HFFc6 (cell line): ENCODE results near the gene EPHB1. TPM values are rescaled to one million over a fixed set of nuclear protein-coding genes. Genes with fewer than 3 reads are reported as not detected.

Experiments used
- DNase-seq: peaks from one replicate; pipeline ENCODE4 v3.0.0-alpha.2; 2018
- H3K27ac Mint-ChIP-seq: 2 replicates; pipeline ENCODE4 v1.8.0; 2020; ENCODE audit warnings: mild to moderate bottlenecking, mixed read lengths
- H3K27me3 Mint-ChIP-seq: 2 replicates; pipeline ENCODE4 v1.8.0; 2021; ENCODE audit warnings: mild to moderate bottlenecking, moderate library complexity, mixed read lengths; ENCODE audit not compliant: insufficient read depth
- H3K36me3 Mint-ChIP-seq: 2 replicates; pipeline ENCODE4 v1.8.0; 2021; ENCODE audit warnings: low read depth, mixed read lengths
- H3K4me1 Mint-ChIP-seq: 2 replicates; pipeline ENCODE4 v1.8.0; 2020; ENCODE audit warnings: low read depth, mixed read lengths
- H3K4me3 Mint-ChIP-seq: 2 replicates; pipeline ENCODE4 v1.8.0; 2020; ENCODE audit warnings: mild to moderate bottlenecking, moderate library complexity, mixed read lengths
- H3K9me3 Mint-ChIP-seq: 2 replicates; pipeline ENCODE4 v1.8.0; 2020; ENCODE audit warnings: mild to moderate bottlenecking, mixed read lengths
- total RNA-seq, 6 experiments: library from RNA; stranded (reverse); fragmentation: NEBNext Ultra II Directional; extraction: Animal tissue kit (Norgen Biotek cat#: 25700); gene quantifications; 2 replicates in 1 of 6; 3 replicates in 5 of 6; pipeline ENCODE4 v1.2.3, GENCODE V29; 2021
- TF ChIP-seq, protein P1 (sequence below): fragments of 200-600 bp; sonication (generic); IDR thresholded peaks from 2 replicates; pipeline ENCODE4 v1.5.0; 2021; ENCODE audit warnings: antibody characterized with exemption, mild to moderate bottlenecking

The EPHB1 gene
- total RNA-seq, 6 experiments from 2014 or later = 0.88 to 2.6 (median 1.0) TPM

DNA sequence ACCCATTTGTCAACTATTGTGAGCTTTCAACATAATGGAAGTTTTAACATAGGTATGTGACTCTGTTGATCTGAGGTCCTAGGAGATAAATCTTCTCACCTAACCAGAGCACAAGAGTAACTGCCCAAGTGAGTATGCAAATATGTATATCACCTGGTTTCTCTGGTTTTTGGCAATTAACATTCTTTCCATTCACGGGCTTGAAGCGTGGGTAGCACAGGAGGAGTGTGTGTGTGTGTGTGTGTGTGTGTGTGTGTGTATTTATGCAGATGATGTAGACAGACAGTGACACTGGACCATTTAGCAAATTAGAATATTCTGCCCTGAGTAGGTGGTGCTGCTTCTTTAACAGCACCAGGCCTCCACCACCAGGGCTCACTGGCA lies 15.0 kb downstream of the EPHB1 start:
- H3K27ac Mint-ChIP-seq = no peak overlapping the region
- TF ChIP-seq, protein P1, sequence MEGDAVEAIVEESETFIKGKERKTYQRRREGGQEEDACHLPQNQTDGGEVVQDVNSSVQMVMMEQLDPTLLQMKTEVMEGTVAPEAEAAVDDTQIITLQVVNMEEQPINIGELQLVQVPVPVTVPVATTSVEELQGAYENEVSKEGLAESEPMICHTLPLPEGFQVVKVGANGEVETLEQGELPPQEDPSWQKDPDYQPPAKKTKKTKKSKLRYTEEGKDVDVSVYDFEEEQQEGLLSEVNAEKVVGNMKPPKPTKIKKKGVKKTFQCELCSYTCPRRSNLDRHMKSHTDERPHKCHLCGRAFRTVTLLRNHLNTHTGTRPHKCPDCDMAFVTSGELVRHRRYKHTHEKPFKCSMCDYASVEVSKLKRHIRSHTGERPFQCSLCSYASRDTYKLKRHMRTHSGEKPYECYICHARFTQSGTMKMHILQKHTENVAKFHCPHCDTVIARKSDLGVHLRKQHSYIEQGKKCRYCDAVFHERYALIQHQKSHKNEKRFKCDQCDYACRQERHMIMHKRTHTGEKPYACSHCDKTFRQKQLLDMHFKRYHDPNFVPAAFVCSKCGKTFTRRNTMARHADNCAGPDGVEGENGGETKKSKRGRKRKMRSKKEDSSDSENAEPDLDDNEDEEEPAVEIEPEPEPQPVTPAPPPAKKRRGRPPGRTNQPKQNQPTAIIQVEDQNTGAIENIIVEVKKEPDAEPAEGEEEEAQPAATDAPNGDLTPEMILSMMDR = no peak
- H3K27me3 Mint-ChIP-seq = peaks cover 5% of the 10 kb centered on the region
- H3K4me1 Mint-ChIP-seq = no peaks in the 10 kb centered on the region
- no peak for DNase-seq
- no peaks in the 10 kb centered on the region for H3K36me3 Mint-ChIP-seq
- no peaks in the 10 kb centered on the region for H3K9me3 Mint-ChIP-seq
- H3K4me3 Mint-ChIP-seq = no peak overlapping the region

DNA sequence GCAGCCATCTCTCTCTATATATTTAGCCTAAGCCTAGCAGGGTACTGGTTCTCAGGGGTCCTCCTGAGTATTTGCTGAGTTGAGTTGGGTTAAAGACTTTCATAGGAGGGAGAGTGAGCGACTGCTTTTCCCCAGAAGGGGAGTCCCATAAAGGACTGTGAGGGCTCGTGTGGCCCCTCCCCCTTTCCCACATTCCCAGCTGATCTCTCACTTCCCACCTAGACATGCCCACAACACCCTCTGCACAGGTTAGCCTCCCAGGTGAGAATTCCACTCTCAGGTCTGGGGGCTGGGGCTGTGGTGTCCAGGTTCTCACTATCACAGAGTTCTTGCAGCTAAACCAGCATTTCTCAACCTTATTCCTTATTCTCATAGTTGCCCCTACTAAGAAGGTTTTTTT lies 15.8 kb downstream of the EPHB1 start:
- Mint-ChIP-seq H3K36me3 (no peaks in the 10 kb centered on the region), H3K27ac (no peak overlapping the region), H3K27me3 (peaks cover 3% of the 10 kb centered on the region), H3K9me3 (no peaks in the 10 kb centered on the region), H3K4me3 (no peak overlapping the region), H3K4me1 (no peaks in the 10 kb centered on the region)
- TF ChIP-seq, protein P1 = no peak
- no peak for DNase-seq

DNA sequence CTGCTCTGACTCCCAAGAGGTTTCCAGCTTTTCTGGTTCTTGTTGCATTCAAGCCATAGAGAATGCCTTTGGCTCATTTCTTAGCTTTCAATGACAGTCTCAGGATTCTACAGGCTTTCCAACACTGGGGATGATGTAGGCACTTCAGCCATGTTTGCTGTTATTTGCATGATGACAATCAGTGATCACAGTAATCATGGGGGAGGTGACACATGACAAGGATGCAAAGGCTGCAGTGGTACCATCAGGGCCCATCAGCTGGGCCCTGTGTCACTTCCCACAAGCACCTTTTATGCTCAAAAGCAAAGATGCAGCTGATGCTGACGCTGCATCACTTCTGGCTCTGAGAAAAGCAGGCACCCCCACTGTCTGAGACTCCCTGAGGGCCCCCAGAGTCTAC lies 18.6 kb downstream of the EPHB1 start:
- H3K27me3 Mint-ChIP-seq = no peaks in the 10 kb centered on the region; the same call in none of the 2 replicates
- H3K27ac Mint-ChIP-seq = no peak overlapping the region
- H3K4me1 Mint-ChIP-seq = no peaks in the 10 kb centered on the region
- H3K9me3 Mint-ChIP-seq = no peaks in the 10 kb centered on the region
- TF ChIP-seq, protein P1 = no peak
- DNase-seq = no peak
- no peaks in the 10 kb centered on the region for H3K36me3 Mint-ChIP-seq
- no peak overlapping the region for H3K4me3 Mint-ChIP-seq

DNA sequence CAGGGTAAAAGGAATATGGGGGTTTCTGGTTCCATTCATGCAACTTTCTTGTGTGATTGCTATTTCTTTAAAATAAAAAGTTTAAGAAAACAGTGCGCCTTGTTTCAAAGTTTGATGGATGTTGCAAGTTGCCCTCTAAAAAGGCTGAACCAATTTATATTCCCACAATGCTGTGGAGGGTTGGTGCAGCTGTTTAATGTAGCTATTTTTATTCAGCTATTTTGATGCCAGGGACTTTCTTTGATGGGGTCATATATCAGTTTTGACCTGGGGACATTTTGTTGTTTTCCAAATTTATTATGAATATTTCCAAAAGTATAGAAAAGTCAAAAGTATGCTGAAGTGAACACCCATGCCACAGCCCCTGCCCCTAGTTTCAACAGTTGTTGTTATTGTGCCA lies 20.5 kb downstream of the EPHB1 start:
- H3K9me3 Mint-ChIP-seq = no peaks in the 10 kb centered on the region
- H3K36me3 Mint-ChIP-seq = no peaks in the 10 kb centered on the region
- no peaks in the 10 kb centered on the region for H3K4me1 Mint-ChIP-seq
- no peak overlapping the region for H3K27ac Mint-ChIP-seq
- H3K4me3 Mint-ChIP-seq = no peak overlapping the region
- no peaks in the 10 kb centered on the region; the same call in none of the 2 replicates for H3K27me3 Mint-ChIP-seq
- TF ChIP-seq, protein P1 = no peak
- no peak for DNase-seq

DNA sequence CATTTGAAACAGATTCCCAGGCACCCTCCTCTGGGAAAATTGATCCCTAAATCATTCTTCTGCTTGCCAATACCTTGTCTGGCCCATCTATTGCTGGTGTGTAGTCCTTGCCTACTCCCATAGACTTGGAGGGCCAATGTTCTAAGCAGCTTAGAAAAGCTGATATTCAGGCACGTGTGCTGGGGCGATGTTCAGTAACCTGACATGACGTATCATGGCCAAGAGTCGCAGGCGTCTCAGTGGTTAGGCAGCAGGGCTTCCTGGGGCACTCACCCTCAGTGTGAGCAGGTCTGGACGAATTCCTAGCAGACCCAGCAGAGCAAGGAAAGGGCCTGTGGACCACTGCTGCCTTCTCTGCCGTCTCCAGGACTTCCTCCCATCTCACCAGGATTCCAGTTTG lies 21.6 kb downstream of the EPHB1 start:
- no peaks in the 10 kb centered on the region for H3K9me3 Mint-ChIP-seq
- H3K27me3 Mint-ChIP-seq = no peaks in the 10 kb centered on the region; the same call in none of the 2 replicates
- no peak overlapping the region for H3K27ac Mint-ChIP-seq
- TF ChIP-seq, protein P1 = no peak
- H3K4me3 Mint-ChIP-seq = no peak overlapping the region
- no peaks in the 10 kb centered on the region for H3K4me1 Mint-ChIP-seq
- H3K36me3 Mint-ChIP-seq = no peaks in the 10 kb centered on the region
- DNase-seq = no peak

DNA sequence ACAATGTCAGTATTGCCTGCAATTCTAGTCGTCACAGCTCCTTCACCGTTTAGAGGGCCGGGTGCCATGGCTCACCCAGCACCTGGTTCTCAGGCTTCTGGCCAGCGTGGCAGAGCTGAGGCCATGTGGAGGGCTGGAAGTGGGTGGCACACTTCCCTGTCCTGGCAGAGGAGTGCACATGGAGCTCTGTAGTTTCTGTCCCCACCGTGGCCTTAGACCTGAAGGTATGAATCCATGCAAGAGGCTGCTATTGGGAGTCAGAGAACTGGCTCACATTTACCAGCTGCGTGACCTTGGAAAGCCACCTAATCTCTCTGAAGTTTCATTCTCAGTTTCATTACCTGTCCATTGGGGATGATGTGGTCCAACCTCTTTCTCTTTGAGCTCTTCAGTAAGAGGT lies 22.2 kb downstream of the EPHB1 start:
- no peaks in the 10 kb centered on the region for H3K4me1 Mint-ChIP-seq
- H3K36me3 Mint-ChIP-seq = no peaks in the 10 kb centered on the region
- no peaks in the 10 kb centered on the region; the same call in none of the 2 replicates for H3K27me3 Mint-ChIP-seq
- no peaks in the 10 kb centered on the region for H3K9me3 Mint-ChIP-seq
- TF ChIP-seq, protein P1 = no peak
- H3K27ac Mint-ChIP-seq = no peak overlapping the region
- no peak overlapping the region for H3K4me3 Mint-ChIP-seq
- DNase-seq = no peak
